H1 (cell line): ENCODE data around the gene GCHFR. TPM values are rescaled to one million over a fixed set of nuclear protein-coding genes. Genes with fewer than 3 reads are reported as not detected.

ENCODE experiments used
- CTCF ChIA-PET: fragments of 300-600 bp; sonication (Branson Sonifier 250); formaldehyde crosslinking; loops from one replicate; lab custom pipeline; 2021; ENCODE audit not compliant: partially characterized antibody; lab: Charles Lee
- POLR2A ChIA-PET: fragments of 300-600 bp; sonication (Branson Sonifier 250); formaldehyde crosslinking; loops from one replicate; lab custom pipeline; 2021; ENCODE audit warnings: inconsistent platforms; ENCODE audit not compliant: partially characterized antibody; lab: Charles Lee
- DNase-seq, 2 experiments: peaks; one replicate each; pipeline versions ENCODE4 v3.0.0 to v3.0.0-alpha.2; 2010 to 2022; ENCODE audit warnings: low spot score in 2 of 2, low read depth in 1 of 2, mixed read lengths in 1 of 2
- FAIRE-seq: peaks from 2 replicates; lab custom pipeline; 2011; peaks lifted over from hg19 to GRCh38; lab: Jason Lieb, UNC
- H2AFZ ChIP-seq: 2 replicates; pipeline ENCODE4 v1.8.1; 2012; ENCODE audit warnings: low read length, inconsistent platforms
- H2AK5ac ChIP-seq: 2 replicates; pipeline ENCODE4 v1.6.1; 2013; ENCODE audit warnings: low read depth, low read length
- H2BK120ac ChIP-seq: replicated peaks from 2 replicates; pipeline ENCODE3; 2013; ENCODE audit warnings: low read depth, low read length, inconsistent platforms
- H2BK12ac ChIP-seq: 2 replicates; pipeline ENCODE4 v1.6.1; 2013; ENCODE audit warnings: low read depth, low read length
- H2BK15ac ChIP-seq: 2 replicates; pipeline ENCODE4 v1.6.1; 2013; ENCODE audit warnings: low read length
- H2BK20ac ChIP-seq: 2 replicates; pipeline ENCODE4 v1.6.1; 2013; ENCODE audit warnings: low read length
- H2BK5ac ChIP-seq: 2 replicates; pipeline ENCODE4 v1.6.1; 2013; ENCODE audit warnings: low read depth, low read length
- H3K14ac ChIP-seq: 2 replicates; pipeline ENCODE4 v1.6.1; 2013; ENCODE audit warnings: inconsistent platforms; ENCODE audit not compliant: insufficient read length
- H3K18ac ChIP-seq: 2 replicates; pipeline ENCODE4 v1.6.1; 2013; ENCODE audit warnings: low read length; ENCODE audit errors: extremely low read depth
- H3K23ac ChIP-seq: 2 replicates; pipeline ENCODE4 v1.6.1; 2013; ENCODE audit warnings: inconsistent platforms; ENCODE audit not compliant: insufficient read length
- H3K23me2 ChIP-seq: 2 replicates; pipeline ENCODE4 v1.6.1; 2013; ENCODE audit warnings: low read depth, low read length
- H3K27ac ChIP-seq: 2 replicates; pipeline ENCODE4 v1.6.1; 2011; ENCODE audit warnings: low read depth, low read length, inconsistent platforms
- H3K27me3 ChIP-seq, 4 experiments: replicated peaks in 1 of 4; 1 replicate in 1 of 4; 2 replicates in 3 of 4; pipeline versions ENCODE4 v1.6.1 to v1.8.1; 2011 to 2013; ENCODE audit warnings: low read length in 3 of 4, mild to moderate bottlenecking in 3 of 4, inconsistent platforms in 2 of 4, mixed read lengths in 2 of 4, moderate library complexity in 1 of 4; ENCODE audit not compliant: control insufficient read depth in 3 of 4, insufficient read depth in 3 of 4; ENCODE audit errors: extremely low read depth in 1 of 4
- H3K36me3 ChIP-seq, 4 experiments: 2 replicates each; pipeline versions ENCODE4 v1.6.1 to v1.8.1; 2011 to 2013; ENCODE audit warnings: mild to moderate bottlenecking in 4 of 4, low read length in 3 of 4, moderate library complexity in 2 of 4, control low read depth in 1 of 4, inconsistent platforms in 1 of 4; ENCODE audit not compliant: insufficient read depth in 4 of 4, control insufficient read depth in 2 of 4
- H3K4ac ChIP-seq: replicated peaks from 2 replicates; pipeline ENCODE3; 2013; ENCODE audit warnings: low read length, low read depth, mixed read lengths, inconsistent platforms; ENCODE audit not compliant: insufficient read length
- H3K4me1 ChIP-seq, 4 experiments: replicated peaks in 1 of 4; 1 replicate in 1 of 4; 2 replicates in 3 of 4; pipeline versions ENCODE4 v1.6.1 to v1.8.1; 2011 to 2013; ENCODE audit warnings: low read length in 3 of 4, inconsistent platforms in 2 of 4, mixed read lengths in 1 of 4; ENCODE audit not compliant: insufficient read depth in 4 of 4, control insufficient read depth in 3 of 4
- H3K4me2 ChIP-seq, 2 experiments: 2 replicates each; pipeline versions ENCODE4 v1.6.1 to v1.8.1; 2011 to 2013; ENCODE audit warnings: low read depth in 2 of 2, low read length in 2 of 2, control low read depth in 1 of 2, inconsistent platforms in 1 of 2, mild to moderate bottlenecking in 1 of 2; ENCODE audit not compliant: insufficient read depth in 1 of 2
- H3K4me3 ChIP-seq, 4 experiments: fragments of 200-600, 300-600 bp in 1 of 4; sonication (generic), shearing (Covaris generic), sonication (Bioruptor Twin) in 1 of 4; 2 replicates each; pipeline versions ENCODE4 v1.5.1 to v1.8.1; 2011 to 2016; ENCODE audit warnings: low read length in 4 of 4, low read depth in 3 of 4, control low read depth in 2 of 4, inconsistent platforms in 2 of 4, mild to moderate bottlenecking in 2 of 4, mixed read lengths in 1 of 4, moderate library complexity in 1 of 4; ENCODE audit not compliant: insufficient read depth in 2 of 4; ENCODE audit errors: extremely low read depth in 1 of 4
- H3K56ac ChIP-seq: replicated peaks from 2 replicates; pipeline ENCODE3; 2013; ENCODE audit warnings: low read depth, mild to moderate bottlenecking, mixed read lengths, low read length, inconsistent platforms; ENCODE audit not compliant: insufficient read length
- H3K79me1 ChIP-seq: 2 replicates; pipeline ENCODE4 v1.6.1; 2013; ENCODE audit warnings: low read depth, low read length, control low read depth
- H3K79me2 ChIP-seq, 2 experiments: 2 replicates each; pipeline versions ENCODE4 v1.6.1 to v1.8.1; 2012 to 2013; ENCODE audit warnings: low read length in 2 of 2, mild to moderate bottlenecking in 2 of 2, inconsistent platforms in 1 of 2; ENCODE audit not compliant: insufficient read depth in 2 of 2, control insufficient read depth in 1 of 2
- H3K9ac ChIP-seq, 4 experiments: replicated peaks in 1 of 4; 1 replicate in 1 of 4; 2 replicates in 3 of 4; pipeline versions ENCODE4 v1.6.1 to v1.8.1; 2011 to 2013; ENCODE audit warnings: low read depth in 3 of 4, low read length in 3 of 4, control low read depth in 2 of 4, mild to moderate bottlenecking in 2 of 4, moderate library complexity in 2 of 4, inconsistent platforms in 1 of 4; ENCODE audit errors: extremely low read depth in 1 of 4
- H3K9me3 ChIP-seq, 2 experiments: 2 replicates each; pipeline versions ENCODE4 v1.6.1 to v1.8.1; 2012 to 2013; ENCODE audit warnings: mild to moderate bottlenecking in 2 of 2, moderate library complexity in 2 of 2, control low read depth in 1 of 2, inconsistent platforms in 1 of 2, low read depth in 1 of 2, low read length in 1 of 2, mixed read lengths in 1 of 2; ENCODE audit not compliant: insufficient read depth in 2 of 2
- H4K20me1 ChIP-seq, 2 experiments: replicated peaks in 1 of 2; 2 replicates each; pipeline versions ENCODE3 to v1.8.1; 2011 to 2013; ENCODE audit warnings: inconsistent platforms in 2 of 2, low read length in 2 of 2, mild to moderate bottlenecking in 1 of 2; ENCODE audit not compliant: insufficient read depth in 2 of 2, control insufficient read depth in 1 of 2
- H4K5ac ChIP-seq: 2 replicates; pipeline ENCODE4 v1.6.1; 2013; ENCODE audit warnings: low read length, low read depth, mixed read lengths, inconsistent platforms; ENCODE audit not compliant: insufficient read length
- H4K8ac ChIP-seq: 2 replicates; pipeline ENCODE4 v1.8.0; 2013; ENCODE audit warnings: mild to moderate bottlenecking, moderate library complexity, low read length, inconsistent platforms; ENCODE audit not compliant: insufficient read depth; ENCODE audit errors: extremely low read depth
- H4K91ac ChIP-seq: replicated peaks from 2 replicates; pipeline ENCODE3; 2013; ENCODE audit warnings: low read length, mixed read lengths, inconsistent platforms; ENCODE audit not compliant: insufficient read length
- EP300 ChIP-seq, 2 experiments: IDR thresholded peaks; 1 replicate in 1 of 2; 2 replicates in 1 of 2; pipeline ENCODE4 v1.6.1; 2011 to 2012; ENCODE audit warnings: low read depth in 2 of 2, low read length in 2 of 2, mild to moderate bottlenecking in 2 of 2, borderline replicate concordance in 1 of 2, inconsistent platforms in 1 of 2, moderate library complexity in 1 of 2
- GABPA ChIP-seq: IDR thresholded peaks from 2 replicates; pipeline ENCODE4 v1.6.1; 2011; ENCODE audit warnings: mild to moderate bottlenecking, low read length, moderate library complexity, borderline replicate concordance; ENCODE audit not compliant: insufficient read depth
- JUN ChIP-seq: IDR thresholded peaks from 2 replicates; pipeline ENCODE4 v1.6.1; 2011; ENCODE audit warnings: low read depth, mild to moderate bottlenecking, improper control_type of control experiment, low read length
- RAD21 ChIP-seq, 2 experiments: IDR thresholded peaks in 1 of 2; conservative IDR thresholded peaks in 1 of 2; 2 replicates each; pipeline ENCODE4 v1.6.1; 2011; ENCODE audit warnings: low read depth in 2 of 2, low read length in 2 of 2, improper control_type of control experiment in 1 of 2, inconsistent platforms in 1 of 2, mild to moderate bottlenecking in 1 of 2, moderate library complexity in 1 of 2
- RXRA ChIP-seq: IDR thresholded peaks from 2 replicates; pipeline ENCODE4 v1.6.1; 2011; ENCODE audit warnings: low read depth, mild to moderate bottlenecking, low read length, moderate library complexity; ENCODE audit not compliant: insufficient read depth
- SAP30 ChIP-seq: fragments of 300-600 bp; sonication (generic); IDR thresholded peaks from 2 replicates; pipeline ENCODE4 v1.7.1; 2012; ENCODE audit warnings: low read length, moderate library complexity, mild to moderate bottlenecking, inconsistent platforms; ENCODE audit not compliant: insufficient read depth, insufficient replicate concordance
- SIX5 ChIP-seq: IDR thresholded peaks from 2 replicates; pipeline ENCODE4 v1.6.1; 2011; ENCODE audit warnings: mild to moderate bottlenecking, low read depth, low read length
- WGBS, 2 experiments: shearing (Covaris generic) in 1 of 2; methylation state at CpG; one replicate each; pipeline versions ENCODE4 v1.1.6 to v1.1.7; 2013 to 2015; ENCODE audit warnings: low lambda C conversion rate in 2 of 2, mixed read lengths in 2 of 2, inconsistent platforms in 1 of 2, low coverage in 1 of 2, missing lambda C conversion rate in 1 of 2; ENCODE audit not compliant: insufficient replicate concordance in 2 of 2, insufficient coverage in 1 of 2, insufficient read length in 1 of 2; ENCODE audit errors: extremely low coverage in 1 of 2, missing lambda C conversion rate in 1 of 2; 5-methylcytosine and 5-hydroxymethylcytosine counted together
- polyA plus RNA-seq, 7 experiments: library from polyadenylated mRNA; depleted of rRNA in 3 of 7; stranded (reverse) in 5 of 7; unstranded in 2 of 7; fragments of >200 nt in 5 of 7; fragments of 200-250 nt in 2 of 7; gene quantifications; 1 replicate in 5 of 7; 2 replicates in 1 of 7; 4 replicates in 1 of 7; pipeline versions ENCODE4 v1.2.1 to v1.2.3, GENCODE V29; 2011 to 2013; ENCODE audit warnings: missing spikeins in 2 of 7, mixed read lengths in 2 of 7
- total RNA-seq: library from RNA; stranded (reverse); fragmentation: NEBNext Ultra II Directional; extraction: Animal tissue kit (Norgen Biotek cat#: 25700); gene quantifications from 2 replicates; pipeline ENCODE4 v1.2.1, GENCODE V29; 2021
- TF ChIP-seq, protein P1 (sequence below): IDR thresholded peaks from 2 replicates; pipeline ENCODE4 v1.6.1; 2012; ENCODE audit warnings: low read length, inconsistent platforms
- TF ChIP-seq, protein P2 (sequence below): IDR thresholded peaks from 2 replicates; pipeline ENCODE4 v1.6.1; 2012; ENCODE audit warnings: inconsistent platforms

Gene GCHFR
- total and polyA plus RNA-seq, 2 of the 8 experiments (the other 6 are each of a cell fraction or from before 2014, with no cell fraction given) = 25.9 to 81.5 TPM

GRCh38 chr15:40755812-40756208, 8.1 kb upstream of the GCHFR start:
- Histone ChIP-seq H3K4ac (peak overlapping the region; percentile 96), H3K23ac (no peak overlapping the region), H2AK5ac (peak overlapping the region; percentile 48; the same call in 1 of the 2 replicates), H3K79me1 (peaks cover 2% of the 10 kb centered on the region; the same call in 1 of the 2 replicates), H3K23me2 (peaks cover 5% of the 10 kb centered on the region; the same call in 1 of the 2 replicates), H3K18ac (no peak overlapping the region; the same call in 1 of the 2 replicates), H2BK120ac (no peak overlapping the region), H4K20me1 (no peaks in the 10 kb centered on the region), H3K27ac (peak overlapping the region; percentile 96), H3K14ac (no peak overlapping the region), H2BK12ac (peak overlapping the region; percentile 50; the same call in 1 of the 2 replicates), H2BK15ac (no peak overlapping the region), H3K79me2 (peaks cover 0 to 22% of the 10 kb centered on the region in 2 experiments; a peak in 2 of 4 replicates), H2BK20ac (no peak overlapping the region), H3K4me2 (peak overlapping the region; percentile 54 to 93), H3K9ac (peak overlapping the region in 3 of 4 experiments; percentile 91 to 97 (median 95); a peak in 5 of 7 replicates), H4K8ac (peak overlapping the region; percentile 75; the same call in 1 of the 2 replicates), H3K36me3 (peaks cover 0 to 9% (median 0%) of the 10 kb centered on the region in 4 experiments; a peak in 1 of 8 replicates), H4K91ac (no peak overlapping the region), H3K9me3 (no peaks in the 10 kb centered on the region), H4K5ac (peak overlapping the region; percentile 100), H3K56ac (no peak overlapping the region), H2BK5ac (peak overlapping the region; percentile 98; the same call in 1 of the 2 replicates), H2AFZ (no peak overlapping the region), H3K27me3 (no peaks in the 10 kb centered on the region), H3K4me3 (peak overlapping the region; percentile 16 to 98 (median 70); a peak in 6 of 8 replicates), H3K4me1 (0 out of 7 replicates have a peak, but pooled peaks cover 0 to 2% (median under 1%) of the 10 kb centered on the region in 4 experiments)
- CTCF ChIA-PET = interaction anchor here (0.6 to 1.6 kb wide), 4 partner anchors 11 to 75 kb away, joined by 3 to 7 read pairs (median 6); no protein-coding TSS in a partner anchor
- DNase-seq (no peak), FAIRE-seq (no peak)
- POLR2A ChIA-PET = interaction anchor here (0.8 to 1.9 kb wide), 6 partner anchors 8 to 152 kb away, joined by 3 to 6 read pairs (median 4); partner anchors contain the start of gene GCHFR
- WGBS, 2 experiments = 79% methylated on average over 10 of the region's 10 CpGs; no CpG with 5 or more reads in 1 of the 2 experiments
- TF ChIP-seq RAD21 (IDR thresholded peaks at IDR 0.05 in 1 of 2, conservative IDR thresholded peaks at IDR 0.05 in 1 of 2; ENCODE audit: low read depth in 2 of 2, low read length in 2 of 2) (no peak), GABPA (no peak), SAP30 (no peak), JUN (no peak), RXRA (no peak), SIX5 (no peak), EP300 (IDR thresholded peaks at IDR 0.05; ENCODE audit: borderline replicate concordance in 1 of 2, low read depth in 2 of 2, low read length in 2 of 2) (no peak)
- TF ChIP-seq, protein P1, sequence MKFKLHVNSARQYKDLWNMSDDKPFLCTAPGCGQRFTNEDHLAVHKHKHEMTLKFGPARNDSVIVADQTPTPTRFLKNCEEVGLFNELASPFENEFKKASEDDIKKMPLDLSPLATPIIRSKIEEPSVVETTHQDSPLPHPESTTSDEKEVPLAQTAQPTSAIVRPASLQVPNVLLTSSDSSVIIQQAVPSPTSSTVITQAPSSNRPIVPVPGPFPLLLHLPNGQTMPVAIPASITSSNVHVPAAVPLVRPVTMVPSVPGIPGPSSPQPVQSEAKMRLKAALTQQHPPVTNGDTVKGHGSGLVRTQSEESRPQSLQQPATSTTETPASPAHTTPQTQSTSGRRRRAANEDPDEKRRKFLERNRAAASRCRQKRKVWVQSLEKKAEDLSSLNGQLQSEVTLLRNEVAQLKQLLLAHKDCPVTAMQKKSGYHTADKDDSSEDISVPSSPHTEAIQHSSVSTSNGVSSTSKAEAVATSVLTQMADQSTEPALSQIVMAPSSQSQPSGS = no peak
- TF ChIP-seq, protein P2, sequence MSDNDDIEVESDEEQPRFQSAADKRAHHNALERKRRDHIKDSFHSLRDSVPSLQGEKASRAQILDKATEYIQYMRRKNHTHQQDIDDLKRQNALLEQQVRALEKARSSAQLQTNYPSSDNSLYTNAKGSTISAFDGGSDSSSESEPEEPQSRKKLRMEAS = no peak
